Measurements from ENCODE around the gene ASAP2. TPM values are rescaled to one million over a fixed set of nuclear protein-coding genes. Genes with fewer than 3 reads are reported as not detected.

Gene ASAP2
- total and polyA plus RNA-seq, 9 of the 15 experiments (the other 6 are each of a cell fraction or from before 2014, with no cell fraction given) = 0.06 to 4.3 (median 3.1) TPM

DNA sequence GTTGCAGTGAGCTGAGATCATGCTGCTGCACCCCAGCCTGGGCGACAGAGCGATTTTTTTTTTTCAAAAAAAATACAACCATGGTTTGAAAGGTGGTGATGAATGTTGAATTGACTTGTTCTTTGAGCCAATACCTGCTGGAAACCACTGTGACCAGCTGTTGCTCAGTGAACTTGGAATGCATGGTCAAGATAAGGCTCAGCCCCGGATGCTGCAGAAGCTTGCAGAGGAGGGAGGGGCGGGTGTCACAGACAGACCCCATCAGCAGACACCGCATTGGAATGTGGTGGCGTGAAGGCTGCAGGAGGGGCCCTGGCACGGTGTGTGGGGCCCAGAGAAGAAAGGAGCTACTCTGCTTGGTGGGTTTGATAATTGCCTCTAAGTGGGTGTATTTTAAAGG, 125.1 kb downstream of the ASAP2 start (continued):
- TF ChIP-seq HNRNPH1 (optimal IDR thresholded peaks at IDR 0.05; ENCODE audit: low read depth, low read length) (no peak), ZNF224 (CRISPR knock-in tag; IDR thresholded peaks at IDR 0.05) (no peak), POLR2AphosphoS5 (IDR thresholded peaks at IDR 0.05; ENCODE audit: control insufficient read depth, insufficient read depth, low read depth, low read length) (peak; percentile 72), EWSR1 (IDR thresholded peaks at IDR 0.05; ENCODE audit: borderline replicate concordance, low read depth, partially characterized antibody) (no peak), SMAD1 (IDR thresholded peaks at IDR 0.05; ENCODE audit: low read depth, low read length, partially characterized antibody) (no peak), FOXP1 (CRISPR knock-in tag; IDR thresholded peaks at IDR 0.05) (no peak), SOX6 (IDR thresholded peaks at IDR 0.05) (no peak), TAF9B (IDR thresholded peaks at IDR 0.05; ENCODE audit: partially characterized antibody) (no peak), PYGO2 (tag; IDR thresholded peaks at IDR 0.05) (no peak), ZZZ3 (IDR thresholded peaks at IDR 0.05) (no peak), SETDB1 (IDR thresholded peaks at IDR 0.05; ENCODE audit: low read length) (no peak), YBX1 (IDR thresholded peaks at IDR 0.05) (no peak), TOE1 (IDR thresholded peaks at IDR 0.05; ENCODE audit: borderline replicate concordance) (no peak), TOE1 (CRISPR knock-in tag; IDR thresholded peaks at IDR 0.05; ENCODE audit: borderline replicate concordance, low read depth) (no peak), SRF (CRISPR knock-in tag; IDR thresholded peaks at IDR 0.05) (no peak), TSC22D4 (tag; IDR thresholded peaks at IDR 0.05) (no peak)
- TF ChIP-seq, protein P1, sequence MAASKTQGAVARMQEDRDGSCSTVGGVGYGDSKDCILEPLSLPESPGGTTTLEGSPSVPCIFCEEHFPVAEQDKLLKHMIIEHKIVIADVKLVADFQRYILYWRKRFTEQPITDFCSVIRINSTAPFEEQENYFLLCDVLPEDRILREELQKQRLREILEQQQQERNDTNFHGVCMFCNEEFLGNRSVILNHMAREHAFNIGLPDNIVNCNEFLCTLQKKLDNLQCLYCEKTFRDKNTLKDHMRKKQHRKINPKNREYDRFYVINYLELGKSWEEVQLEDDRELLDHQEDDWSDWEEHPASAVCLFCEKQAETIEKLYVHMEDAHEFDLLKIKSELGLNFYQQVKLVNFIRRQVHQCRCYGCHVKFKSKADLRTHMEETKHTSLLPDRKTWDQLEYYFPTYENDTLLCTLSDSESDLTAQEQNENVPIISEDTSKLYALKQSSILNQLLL (CRISPR knock-in tag; IDR thresholded peaks at IDR 0.05; ENCODE audit: borderline replicate concordance) = no peak
- TF ChIP-seq, protein P2, sequence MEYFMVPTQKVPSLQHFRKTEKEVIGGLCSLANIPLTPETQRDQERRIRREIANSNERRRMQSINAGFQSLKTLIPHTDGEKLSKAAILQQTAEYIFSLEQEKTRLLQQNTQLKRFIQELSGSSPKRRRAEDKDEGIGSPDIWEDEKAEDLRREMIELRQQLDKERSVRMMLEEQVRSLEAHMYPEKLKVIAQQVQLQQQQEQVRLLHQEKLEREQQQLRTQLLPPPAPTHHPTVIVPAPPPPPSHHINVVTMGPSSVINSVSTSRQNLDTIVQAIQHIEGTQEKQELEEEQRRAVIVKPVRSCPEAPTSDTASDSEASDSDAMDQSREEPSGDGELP (CRISPR knock-in tag; IDR thresholded peaks at IDR 0.05; ENCODE audit: borderline replicate concordance) = peak; percentile 97
- TF ChIP-seq, protein P3, sequence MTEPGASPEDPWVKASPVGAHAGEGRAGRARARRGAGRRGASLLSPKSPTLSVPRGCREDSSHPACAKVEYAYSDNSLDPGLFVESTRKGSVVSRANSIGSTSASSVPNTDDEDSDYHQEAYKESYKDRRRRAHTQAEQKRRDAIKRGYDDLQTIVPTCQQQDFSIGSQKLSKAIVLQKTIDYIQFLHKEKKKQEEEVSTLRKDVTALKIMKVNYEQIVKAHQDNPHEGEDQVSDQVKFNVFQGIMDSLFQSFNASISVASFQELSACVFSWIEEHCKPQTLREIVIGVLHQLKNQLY (CRISPR knock-in tag; conservative IDR thresholded peaks at IDR 0.05) = no peak
- TF ChIP-seq, protein P4, sequence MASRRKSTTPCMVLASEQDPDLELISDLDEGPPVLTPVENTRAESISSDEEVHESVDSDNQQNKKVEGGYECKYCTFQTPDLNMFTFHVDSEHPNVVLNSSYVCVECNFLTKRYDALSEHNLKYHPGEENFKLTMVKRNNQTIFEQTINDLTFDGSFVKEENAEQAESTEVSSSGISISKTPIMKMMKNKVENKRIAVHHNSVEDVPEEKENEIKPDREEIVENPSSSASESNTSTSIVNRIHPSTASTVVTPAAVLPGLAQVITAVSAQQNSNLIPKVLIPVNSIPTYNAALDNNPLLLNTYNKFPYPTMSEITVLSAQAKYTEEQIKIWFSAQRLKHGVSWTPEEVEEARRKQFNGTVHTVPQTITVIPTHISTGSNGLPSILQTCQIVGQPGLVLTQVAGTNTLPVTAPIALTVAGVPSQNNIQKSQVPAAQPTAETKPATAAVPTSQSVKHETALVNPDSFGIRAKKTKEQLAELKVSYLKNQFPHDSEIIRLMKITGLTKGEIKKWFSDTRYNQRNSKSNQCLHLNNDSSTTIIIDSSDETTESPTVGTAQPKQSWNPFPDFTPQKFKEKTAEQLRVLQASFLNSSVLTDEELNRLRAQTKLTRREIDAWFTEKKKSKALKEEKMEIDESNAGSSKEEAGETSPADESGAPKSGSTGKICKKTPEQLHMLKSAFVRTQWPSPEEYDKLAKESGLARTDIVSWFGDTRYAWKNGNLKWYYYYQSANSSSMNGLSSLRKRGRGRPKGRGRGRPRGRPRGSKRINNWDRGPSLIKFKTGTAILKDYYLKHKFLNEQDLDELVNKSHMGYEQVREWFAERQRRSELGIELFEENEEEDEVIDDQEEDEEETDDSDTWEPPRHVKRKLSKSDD (conservative IDR thresholded peaks at IDR 0.05; ENCODE audit: low read length) = no peak
- TF ChIP-seq, protein P5, sequence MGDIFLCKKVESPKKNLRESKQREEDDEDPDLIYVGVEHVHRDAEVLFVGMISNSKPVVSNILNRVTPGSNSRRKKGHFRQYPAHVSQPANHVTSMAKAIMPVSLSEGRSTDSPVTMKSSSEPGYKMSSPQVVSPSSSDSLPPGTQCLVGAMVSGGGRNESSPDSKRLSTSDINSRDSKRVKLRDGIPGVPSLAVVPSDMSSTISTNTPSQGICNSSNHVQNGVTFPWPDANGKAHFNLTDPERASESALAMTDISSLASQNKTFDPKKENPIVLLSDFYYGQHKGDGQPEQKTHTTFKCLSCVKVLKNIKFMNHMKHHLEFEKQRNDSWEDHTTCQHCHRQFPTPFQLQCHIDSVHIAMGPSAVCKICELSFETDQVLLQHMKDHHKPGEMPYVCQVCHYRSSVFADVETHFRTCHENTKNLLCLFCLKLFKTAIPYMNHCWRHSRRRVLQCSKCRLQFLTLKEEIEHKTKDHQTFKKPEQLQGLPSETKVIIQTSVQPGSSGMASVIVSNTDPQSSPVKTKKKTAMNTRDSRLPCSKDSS (IDR thresholded peaks at IDR 0.05; ENCODE audit: low read depth, partially characterized antibody) = no peak
